NCI-H345 treated with DMSO at 0.1 percent for 48 hours (cell line): Measurements from ENCODE around the gene GAN.

Source experiments
- DNase-seq: peaks from one replicate; lab custom pipeline; 2025; ENCODE audit not compliant: unreplicated experiment; lab: John Stamatoyannopoulos, UW

GAN gene

GRCh38 chr16:81349608-81350305 is 35.0 kb downstream of the GAN start:
- DNase-seq: no peak

DNA sequence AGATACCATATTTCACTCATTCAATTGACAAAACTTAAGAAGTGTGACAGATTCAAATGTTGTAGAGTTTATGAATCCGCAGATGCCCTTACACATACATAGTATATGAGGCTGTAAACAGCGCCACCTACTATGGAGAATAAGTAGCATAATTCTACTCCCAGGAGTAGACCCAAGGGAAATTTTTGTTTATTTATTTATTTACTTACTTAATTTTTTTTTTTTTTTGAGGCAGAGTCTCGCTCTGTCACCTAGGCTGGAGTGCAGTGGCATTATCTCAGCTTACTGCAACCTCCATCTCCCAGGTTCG is 35.5 kb downstream of the GAN start:
- DNase-seq: no peak

DNA sequence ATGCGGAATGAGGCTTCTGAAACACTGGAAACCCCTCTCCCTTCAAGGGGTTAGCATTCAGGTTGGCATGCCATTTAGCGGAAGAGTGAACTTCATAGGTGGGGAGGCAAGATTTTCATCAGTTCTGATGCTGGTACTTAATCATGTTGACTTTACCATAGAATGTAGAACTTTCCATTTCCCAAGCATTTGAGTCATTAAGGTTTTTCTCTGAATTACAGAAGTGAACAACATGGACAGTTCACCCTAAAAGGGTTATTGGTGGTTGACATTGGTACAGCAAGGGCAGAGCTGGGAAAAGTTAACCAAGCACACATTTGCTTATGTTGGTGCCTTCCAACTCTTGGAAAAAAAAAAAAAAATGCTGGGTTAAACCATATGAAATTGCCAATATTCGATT is 39.1 kb downstream of the GAN start:
- no peak for DNase-seq

DNA sequence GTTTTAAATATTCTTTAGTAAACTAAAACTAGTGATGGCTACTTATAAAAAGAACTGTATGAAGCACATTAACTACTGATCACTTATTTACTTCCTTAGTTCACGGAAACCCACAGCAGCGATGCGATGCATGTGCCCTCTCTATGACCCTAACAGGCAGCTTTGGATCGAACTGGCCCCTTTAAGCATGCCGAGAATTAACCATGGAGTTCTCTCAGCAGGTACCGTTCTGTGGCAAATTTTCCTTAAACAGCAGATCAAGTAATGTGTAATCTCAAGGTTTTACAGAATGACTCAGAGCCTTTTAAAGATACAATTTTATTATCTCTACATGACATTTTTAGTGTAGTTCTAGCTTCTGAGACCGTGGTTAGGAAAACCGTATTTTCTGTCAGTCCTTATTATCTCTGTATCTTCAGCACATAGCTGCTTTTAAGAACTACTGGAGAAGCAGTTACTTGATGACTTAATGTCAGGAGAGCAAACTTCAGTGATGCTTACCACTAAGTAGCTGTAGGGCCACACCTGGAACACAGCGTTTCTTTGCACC is 43.0 kb downstream of the GAN start:
- DNase-seq: no peak

DNA sequence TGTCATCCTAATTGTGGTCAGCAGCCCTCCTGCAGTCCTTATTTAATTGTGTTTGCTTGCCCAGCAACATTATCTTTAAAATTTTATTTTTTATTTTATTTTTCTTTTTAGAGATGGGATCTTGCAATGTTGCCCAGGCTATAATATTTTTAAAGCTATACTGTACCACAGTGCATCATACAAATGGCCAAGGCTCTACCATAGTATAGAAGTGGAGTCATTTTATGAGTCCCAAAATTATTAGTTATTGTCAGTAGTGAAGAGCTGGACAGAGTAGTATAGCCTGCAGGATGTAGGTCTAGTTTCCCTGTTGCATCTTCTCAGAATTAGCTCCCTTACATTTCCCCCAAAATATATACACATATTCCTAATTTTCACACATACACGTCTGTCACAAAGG is 44.1 kb downstream of the GAN start:
- DNase-seq: no peak

- DNase-seq: no peak
Observed at GRCh38 chr16:81360135-81360534, 45.4 kb downstream of the GAN start.

GRCh38 chr16:81365731-81366130 is 51.0 kb downstream of the GAN start:
- no peak for DNase-seq

DNA sequence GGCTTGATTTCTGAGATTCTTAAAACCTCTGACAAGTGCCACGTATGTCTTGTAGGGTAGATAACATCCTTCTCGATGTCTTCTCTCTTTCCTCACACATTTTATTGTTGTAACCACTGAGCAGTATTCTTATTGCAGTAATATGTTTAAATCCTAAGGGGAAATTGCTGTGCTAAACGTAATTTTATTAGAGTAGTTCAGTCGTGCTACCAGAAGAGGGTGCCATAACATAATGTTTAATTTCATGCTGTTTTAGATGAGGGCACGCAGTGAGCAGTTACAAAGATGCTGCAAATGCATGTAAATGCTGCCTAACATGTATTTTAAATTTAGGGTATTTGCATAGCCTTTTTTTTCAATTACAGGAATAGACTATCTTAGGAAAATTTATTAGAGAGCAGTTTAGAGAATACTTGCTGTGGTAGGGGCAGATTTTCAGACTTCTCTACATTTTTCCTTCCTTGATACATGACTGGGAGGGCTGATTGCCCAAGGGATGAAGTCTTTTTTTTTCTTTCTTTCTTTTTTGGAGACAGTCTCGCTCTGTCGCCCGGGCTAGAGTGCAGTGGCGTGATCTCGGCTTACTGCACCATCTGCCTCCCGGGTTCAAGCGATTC is 51.7 kb downstream of the GAN start:
- DNase-seq: peak; percentile 4

DNA sequence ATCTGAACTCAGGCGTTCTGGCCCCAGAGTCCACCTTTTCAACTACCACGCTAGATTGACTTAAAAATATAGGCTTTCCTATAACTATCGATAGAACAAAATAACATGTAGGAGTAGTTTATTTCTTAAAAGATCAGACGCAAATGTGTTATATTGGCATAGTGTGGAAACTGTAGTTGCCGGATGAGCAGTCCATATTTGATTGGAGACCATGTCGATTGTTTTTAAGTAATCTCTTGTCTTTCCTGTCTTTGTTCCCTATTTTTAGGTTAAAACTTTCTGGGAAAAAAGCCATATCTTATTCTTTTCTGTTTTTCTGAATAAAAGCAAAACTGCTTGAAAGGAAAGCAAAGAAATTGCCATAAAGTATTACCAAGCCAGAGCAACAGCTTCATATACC is 53.1 kb downstream of the GAN start:
- DNase-seq: no peak

GRCh38 chr16:81369888-81370504 is 55.2 kb downstream of the GAN start:
- DNase-seq: no peak

DNA sequence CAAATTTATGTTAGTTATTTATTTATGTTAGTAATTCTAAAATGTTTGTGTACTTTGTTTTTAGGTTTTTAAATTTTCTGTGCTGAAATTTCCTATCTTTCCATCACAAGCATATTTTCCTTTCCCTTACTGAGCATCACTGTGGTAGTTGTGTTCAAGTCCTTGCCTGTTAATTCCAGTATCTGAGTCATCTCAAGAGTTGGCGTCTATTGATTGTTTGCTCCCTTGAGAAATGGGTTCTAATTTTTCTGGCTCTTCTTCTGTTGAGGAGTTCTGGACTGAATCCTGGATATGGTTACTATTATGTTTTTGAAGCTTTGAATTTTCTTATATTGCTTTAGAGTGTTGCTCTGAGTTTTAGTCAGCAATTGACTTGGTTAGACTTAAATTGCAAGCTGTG is 56.3 kb downstream of the GAN start:
- no peak for DNase-seq

- DNase-seq: no peak
Observed at GRCh38 chr16:81374550-81374949, 59.8 kb downstream of the GAN start.

- DNase-seq: no peak
Observed at GRCh38 chr16:81376880-81377279, 62.1 kb downstream of the GAN start.

GRCh38 chr16:81378049-81378448 is 63.3 kb downstream of the GAN start:
- no peak for DNase-seq

- DNase-seq: no peak
Observed at GRCh38 chr16:81380932-81381331, 66.2 kb downstream of the GAN start.

GRCh38 chr16:81384006-81384405 is 69.2 kb downstream of the GAN start:
- no peak for DNase-seq

- DNase-seq: no peak
Observed at GRCh38 chr16:81385031-81385756, 70.4 kb downstream of the GAN start.

DNA sequence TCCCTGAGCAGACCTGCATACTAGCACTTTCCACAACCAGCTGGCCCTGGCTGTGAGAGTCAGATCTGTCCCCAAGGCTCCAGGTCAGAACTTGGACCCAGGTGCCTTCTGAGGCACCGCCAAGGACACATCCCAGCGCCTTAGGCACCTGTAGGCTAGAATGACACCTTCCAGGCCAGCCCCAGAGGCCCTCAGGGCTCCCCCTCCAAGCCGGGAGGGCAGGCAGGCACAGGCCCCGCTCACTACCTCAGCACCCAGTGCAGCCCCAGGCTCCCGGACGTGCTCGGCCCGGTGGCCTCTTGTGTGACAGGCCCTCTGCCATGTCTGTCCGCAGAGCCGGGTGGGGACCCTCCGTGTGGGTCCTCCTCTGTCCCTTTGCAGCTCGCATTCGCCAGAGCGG is 73.6 kb downstream of the GAN start:
- DNase-seq: no peak

GRCh38 chr16:81390840-81391239 is 76.1 kb downstream of the GAN start:
- DNase-seq: no peak

DNA sequence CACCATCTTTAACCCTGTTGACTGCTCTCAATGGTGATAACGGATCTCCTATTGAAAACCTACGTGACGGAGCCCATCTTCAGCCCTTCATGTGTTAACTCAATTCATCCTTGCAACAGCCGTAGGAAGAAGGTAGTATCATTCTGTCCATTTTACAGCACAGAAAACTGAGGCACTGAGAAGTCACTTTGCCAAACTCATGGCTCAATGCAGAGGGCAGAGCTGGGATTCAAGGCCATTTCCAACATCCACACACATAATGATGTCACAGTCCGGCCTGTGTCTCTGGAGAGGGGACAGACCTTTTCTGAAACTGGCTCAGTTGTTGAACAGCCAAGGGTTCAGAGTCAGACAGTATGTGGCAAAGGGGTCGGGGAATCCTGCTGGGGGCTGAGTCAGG is 77.2 kb downstream of the GAN start:
- no peak for DNase-seq

- no peak for DNase-seq
Observed at GRCh38 chr16:81394416-81394815, 79.7 kb downstream of the GAN start.
